ENCODE results near the gene GRK6. TPM values are rescaled to one million over a fixed set of nuclear protein-coding genes. Genes with fewer than 3 reads are reported as not detected.
A peak's percentile ranks its signal among the peaks of the same experiment; 100 is the strongest.

The GRK6 gene
- total and polyA plus RNA-seq, 9 of the 15 experiments (the other 6 are each of a cell fraction or from before 2014, with no cell fraction given), result 0.63 to 122 (median 44.5) TPM

DNA sequence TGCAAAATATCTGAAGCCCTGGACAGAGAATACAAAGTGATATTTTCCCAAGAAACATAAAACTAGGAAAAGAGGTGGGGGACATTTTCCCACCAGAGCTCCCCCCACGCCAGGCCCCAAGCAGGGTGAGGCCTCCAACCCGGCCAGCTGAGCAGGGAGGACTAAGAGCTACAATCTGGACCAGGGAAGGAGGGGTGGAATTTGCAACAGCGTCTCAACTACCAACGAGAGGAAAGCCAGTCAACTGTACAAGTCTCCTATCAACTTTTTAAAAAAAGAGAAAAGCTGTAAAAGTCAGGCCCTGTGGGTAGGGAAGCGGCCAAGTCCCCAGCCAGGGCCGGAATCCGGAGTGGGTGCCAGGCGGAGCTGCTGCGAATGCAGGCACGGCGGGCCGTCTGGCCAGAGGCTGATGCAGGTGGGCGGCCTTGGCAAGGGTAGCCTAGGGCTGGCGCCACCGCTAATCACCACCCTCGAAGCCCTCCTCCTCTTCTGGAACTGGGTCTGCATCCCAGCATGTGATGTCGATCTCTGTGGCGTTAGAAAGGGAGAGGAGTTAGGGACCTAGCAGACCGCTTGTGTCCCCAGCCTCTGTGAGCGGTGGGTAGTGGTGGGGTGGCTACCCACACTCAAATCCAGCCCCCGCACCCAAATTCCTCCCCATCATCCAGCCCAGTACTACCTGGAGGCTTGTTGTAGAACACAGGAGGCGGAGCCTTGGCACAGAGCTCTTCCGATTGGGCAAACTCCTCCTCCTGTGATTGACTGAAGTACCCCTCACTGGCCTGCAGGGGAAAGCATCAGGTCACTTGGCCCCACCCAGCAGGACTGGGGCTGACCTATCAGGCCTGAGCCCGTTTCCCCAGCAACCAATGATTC, 30.7 kb downstream of the GRK6 start (continued):
- TF ChIP-seq MTA3 (IDR thresholded peaks at IDR 0.05; ENCODE audit: borderline replicate concordance) (no peak), TBL1XR1 (IDR thresholded peaks at IDR 0.05; ENCODE audit: low read length in 2 of 2) (0 out of 4 replicates have a peak, but pooled peaks of 1 of the 2 experiments have one; percentile 11), SIX5 (IDR thresholded peaks at IDR 0.05; ENCODE audit: borderline replicate concordance in 1 of 2, insufficient read depth in 1 of 2, low read depth in 1 of 2, low read length in 2 of 2) (no peak), HCFC1 (IDR thresholded peaks at IDR 0.05; ENCODE audit: low read depth, low read length) (peak; percentile 39), KAT7 (CRISPR knock-in tag; IDR thresholded peaks at IDR 0.05; ENCODE audit: borderline replicate concordance) (no peak), CREM (IDR thresholded peaks at IDR 0.05; ENCODE audit: low read depth) (peak; percentile 56; the same call in 1 of the 2 replicates), HMG20A (CRISPR knock-in tag; conservative IDR thresholded peaks at IDR 0.05) (no peak), JUND (IDR thresholded peaks at IDR 0.05; ENCODE audit: borderline replicate concordance, low read depth, low read length) (peak; percentile 39; the same call in 1 of the 2 replicates), JUND (tag; IDR thresholded peaks at IDR 0.05; ENCODE audit: borderline replicate concordance, low read depth, low read length) (no peak), CTBP1 (IDR thresholded peaks at IDR 0.05; ENCODE audit: borderline replicate concordance) (peak; percentile 95), ILF3 (IDR thresholded peaks at IDR 0.05; ENCODE audit: borderline replicate concordance) (no peak), ZNF431 (CRISPR knock-in tag; IDR thresholded peaks at IDR 0.05) (no peak), ARID2 (IDR thresholded peaks at IDR 0.05) (no peak), BRCA1 (IDR thresholded peaks at IDR 0.05) (no peak), BRCA1 (CRISPR knock-in tag; IDR thresholded peaks at IDR 0.05) (no peak), SMARCA5 (IDR thresholded peaks at IDR 0.05) (no peak)
- TF ChIP-seq, protein P1, sequence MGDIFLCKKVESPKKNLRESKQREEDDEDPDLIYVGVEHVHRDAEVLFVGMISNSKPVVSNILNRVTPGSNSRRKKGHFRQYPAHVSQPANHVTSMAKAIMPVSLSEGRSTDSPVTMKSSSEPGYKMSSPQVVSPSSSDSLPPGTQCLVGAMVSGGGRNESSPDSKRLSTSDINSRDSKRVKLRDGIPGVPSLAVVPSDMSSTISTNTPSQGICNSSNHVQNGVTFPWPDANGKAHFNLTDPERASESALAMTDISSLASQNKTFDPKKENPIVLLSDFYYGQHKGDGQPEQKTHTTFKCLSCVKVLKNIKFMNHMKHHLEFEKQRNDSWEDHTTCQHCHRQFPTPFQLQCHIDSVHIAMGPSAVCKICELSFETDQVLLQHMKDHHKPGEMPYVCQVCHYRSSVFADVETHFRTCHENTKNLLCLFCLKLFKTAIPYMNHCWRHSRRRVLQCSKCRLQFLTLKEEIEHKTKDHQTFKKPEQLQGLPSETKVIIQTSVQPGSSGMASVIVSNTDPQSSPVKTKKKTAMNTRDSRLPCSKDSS (IDR thresholded peaks at IDR 0.05; ENCODE audit: low read depth, partially characterized antibody), result no peak
- TF ChIP-seq, protein P2, sequence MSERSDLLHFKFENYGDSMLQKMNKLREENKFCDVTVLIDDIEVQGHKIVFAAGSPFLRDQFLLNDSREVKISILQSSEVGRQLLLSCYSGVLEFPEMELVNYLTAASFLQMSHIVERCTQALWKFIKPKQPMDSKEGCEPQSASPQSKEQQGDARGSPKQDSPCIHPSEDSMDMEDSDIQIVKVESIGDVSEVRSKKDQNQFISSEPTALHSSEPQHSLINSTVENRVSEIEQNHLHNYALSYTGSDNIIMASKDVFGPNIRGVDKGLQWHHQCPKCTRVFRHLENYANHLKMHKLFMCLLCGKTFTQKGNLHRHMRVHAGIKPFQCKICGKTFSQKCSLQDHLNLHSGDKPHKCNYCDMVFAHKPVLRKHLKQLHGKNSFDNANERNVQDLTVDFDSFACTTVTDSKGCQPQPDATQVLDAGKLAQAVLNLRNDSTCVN (CRISPR knock-in tag; IDR thresholded peaks at IDR 0.05), result no peak
- TF ChIP-seq, protein P3, sequence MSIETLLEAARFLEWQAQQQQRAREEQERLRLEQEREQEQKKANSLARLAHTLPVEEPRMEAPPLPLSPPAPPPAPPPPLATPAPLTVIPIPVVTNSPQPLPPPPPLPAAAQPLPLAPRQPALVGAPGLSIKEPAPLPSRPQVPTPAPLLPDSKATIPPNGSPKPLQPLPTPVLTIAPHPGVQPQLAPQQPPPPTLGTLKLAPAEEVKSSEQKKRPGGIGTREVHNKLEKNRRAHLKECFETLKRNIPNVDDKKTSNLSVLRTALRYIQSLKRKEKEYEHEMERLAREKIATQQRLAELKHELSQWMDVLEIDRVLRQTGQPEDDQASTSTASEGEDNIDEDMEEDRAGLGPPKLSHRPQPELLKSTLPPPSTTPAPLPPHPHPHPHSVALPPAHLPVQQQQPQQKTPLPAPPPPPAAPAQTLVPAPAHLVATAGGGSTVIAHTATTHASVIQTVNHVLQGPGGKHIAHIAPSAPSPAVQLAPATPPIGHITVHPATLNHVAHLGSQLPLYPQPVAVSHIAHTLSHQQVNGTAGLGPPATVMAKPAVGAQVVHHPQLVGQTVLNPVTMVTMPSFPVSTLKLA (conservative IDR thresholded peaks at IDR 0.05), result no peak

All from K562 (cell line).